ENCODE measurements around the gene ZFAND6.

Gene ZFAND6

DNA sequence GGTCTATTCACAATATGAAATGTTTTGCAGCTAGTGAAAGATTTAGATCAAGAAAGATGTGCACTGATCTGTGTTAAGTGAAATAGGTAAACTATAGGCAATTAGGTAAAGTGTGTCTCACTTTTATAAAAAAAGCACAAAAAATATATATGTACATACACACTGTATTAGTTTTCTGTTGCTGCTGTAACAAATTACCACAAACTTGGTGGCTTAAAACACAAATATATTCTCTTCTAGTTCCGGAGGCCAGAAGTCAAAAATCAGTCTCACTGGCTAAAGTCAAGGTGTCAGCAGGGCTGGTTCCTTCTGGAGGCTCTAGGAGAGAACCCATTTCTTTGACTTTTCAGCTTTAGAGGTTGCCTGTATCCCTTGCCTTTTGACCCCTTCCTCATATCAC, 104.4 kb downstream of the ZFAND6 start:
- DNase-seq (ENCODE audit: extremely low read depth in 1 of 2, low read depth in 1 of 2) = no peak

GRCh38 chr15:80167936-80168335, 108.5 kb downstream of the ZFAND6 start:
- no peak for DNase-seq (ENCODE audit: extremely low read depth in 1 of 2, low read depth in 1 of 2)

DNA sequence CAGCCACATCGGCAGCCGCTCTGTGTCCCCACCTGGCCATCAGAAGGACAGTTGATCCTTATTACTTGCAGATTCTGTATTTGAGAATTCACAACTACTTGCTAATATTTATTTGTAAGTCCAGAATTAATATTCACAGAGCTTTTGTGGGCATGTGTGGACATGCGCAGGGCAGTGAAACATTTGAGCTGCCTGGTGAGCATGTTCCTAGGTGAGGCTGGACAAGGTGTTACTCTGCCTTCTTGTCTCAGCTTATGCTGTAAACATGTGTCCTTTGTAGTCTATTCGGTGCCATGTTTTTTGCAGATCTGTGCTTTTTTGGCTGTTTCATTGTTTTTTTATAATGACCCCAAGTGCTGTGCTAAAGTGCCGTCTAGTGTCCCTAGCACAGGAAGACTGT, 108.9 kb downstream of the ZFAND6 start:
- DNase-seq (ENCODE audit: extremely low read depth in 1 of 2, low read depth in 1 of 2) = no peak

DNA sequence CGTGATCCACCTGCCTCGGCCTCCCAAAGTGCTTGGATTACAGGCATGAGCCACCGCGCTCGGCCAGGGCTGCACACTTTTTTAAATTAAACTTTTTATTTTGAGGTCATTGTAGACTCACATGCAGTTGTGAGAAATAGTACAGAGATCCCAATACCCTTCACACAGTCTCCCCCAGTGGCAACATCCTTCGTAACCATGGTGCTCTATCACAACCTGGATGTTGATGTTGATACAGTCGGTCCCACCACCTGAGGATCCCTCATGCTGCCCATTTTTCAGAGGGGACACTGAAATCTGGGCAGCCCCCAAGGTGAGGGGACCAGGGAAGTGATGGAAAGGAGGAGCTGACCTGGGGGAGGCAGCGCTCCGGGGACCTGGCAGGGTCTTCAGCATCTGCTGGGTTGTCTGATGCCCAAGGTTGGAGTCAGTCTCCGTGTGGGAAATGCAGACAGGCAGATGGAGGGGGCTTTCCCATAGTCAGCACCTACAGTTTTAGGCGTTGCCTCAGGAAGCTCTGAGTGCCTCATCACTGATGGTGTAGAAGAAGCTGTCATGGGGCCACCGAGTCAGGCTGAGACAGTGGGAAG, 110.4 kb downstream of the ZFAND6 start:
- DNase-seq (ENCODE audit: extremely low read depth in 1 of 2, low read depth in 1 of 2) = no peak

DNA sequence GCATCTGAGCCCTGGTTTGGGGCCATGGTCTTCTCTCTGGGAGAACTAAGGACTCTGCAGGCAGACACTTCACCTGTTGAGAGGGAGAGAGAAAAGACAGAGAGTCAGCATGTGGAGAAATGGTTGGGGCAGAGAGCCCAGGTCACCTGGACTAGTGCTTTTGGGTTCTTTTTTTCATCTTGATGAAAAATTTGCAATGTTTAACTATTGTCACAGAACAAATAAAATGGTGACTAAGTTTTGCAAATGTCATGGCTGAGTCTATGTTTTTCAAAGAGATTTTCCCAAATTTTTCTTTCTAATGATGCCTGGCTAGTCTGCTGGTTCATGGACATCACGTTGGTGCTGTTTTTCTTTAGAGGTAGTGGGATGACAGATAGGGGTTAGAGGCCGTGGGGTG, 111.1 kb downstream of the ZFAND6 start:
- DNase-seq (ENCODE audit: extremely low read depth in 1 of 2, low read depth in 1 of 2) = no peak

- DNase-seq (ENCODE audit: extremely low read depth in 1 of 2, low read depth in 1 of 2) = no peak
Measured at GRCh38 chr15:80171787-80172186, 112.3 kb downstream of the ZFAND6 start.

GRCh38 chr15:80172401-80172800, 112.9 kb downstream of the ZFAND6 start:
- no peak for DNase-seq (ENCODE audit: extremely low read depth in 1 of 2, low read depth in 1 of 2)

DNA sequence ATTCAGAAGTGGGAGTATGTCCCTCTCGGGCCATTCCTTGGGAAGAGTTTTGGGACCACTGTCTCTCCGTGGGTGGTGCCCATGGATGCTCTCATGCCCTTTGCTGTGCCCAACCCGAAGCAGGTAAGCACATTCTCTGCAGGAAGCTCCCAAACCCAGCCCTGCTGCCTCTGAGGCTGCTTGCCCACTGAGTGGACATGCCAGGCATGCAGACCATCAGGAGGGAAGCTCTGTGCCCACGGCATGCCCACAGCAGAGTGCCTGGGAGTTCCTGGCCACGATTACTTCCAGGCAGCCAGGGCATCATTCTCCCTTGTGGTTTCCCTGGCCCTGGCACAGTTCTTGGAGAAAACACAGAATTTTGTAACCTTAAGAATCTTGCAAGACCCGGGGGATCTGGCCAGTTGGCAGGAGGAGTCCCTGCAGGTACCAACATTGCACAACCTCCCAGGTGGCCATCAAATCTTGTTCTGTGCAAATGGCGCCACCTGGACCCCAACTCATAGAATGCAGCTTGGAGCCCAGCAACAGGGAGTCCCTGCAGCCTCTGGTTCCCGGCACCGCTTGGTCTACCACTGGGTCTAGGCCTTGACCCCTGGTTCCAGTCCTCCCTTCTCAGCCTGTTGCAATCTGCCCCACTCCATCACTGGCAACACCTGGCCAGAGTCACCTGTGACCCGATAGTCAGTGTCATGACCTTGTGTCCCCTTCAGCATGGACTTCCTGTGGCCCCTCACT, 113.7 kb downstream of the ZFAND6 start:
- peak in 1 of 2 donors; percentile 43 for DNase-seq (ENCODE audit: extremely low read depth in 1 of 2, low read depth in 1 of 2)

DNA sequence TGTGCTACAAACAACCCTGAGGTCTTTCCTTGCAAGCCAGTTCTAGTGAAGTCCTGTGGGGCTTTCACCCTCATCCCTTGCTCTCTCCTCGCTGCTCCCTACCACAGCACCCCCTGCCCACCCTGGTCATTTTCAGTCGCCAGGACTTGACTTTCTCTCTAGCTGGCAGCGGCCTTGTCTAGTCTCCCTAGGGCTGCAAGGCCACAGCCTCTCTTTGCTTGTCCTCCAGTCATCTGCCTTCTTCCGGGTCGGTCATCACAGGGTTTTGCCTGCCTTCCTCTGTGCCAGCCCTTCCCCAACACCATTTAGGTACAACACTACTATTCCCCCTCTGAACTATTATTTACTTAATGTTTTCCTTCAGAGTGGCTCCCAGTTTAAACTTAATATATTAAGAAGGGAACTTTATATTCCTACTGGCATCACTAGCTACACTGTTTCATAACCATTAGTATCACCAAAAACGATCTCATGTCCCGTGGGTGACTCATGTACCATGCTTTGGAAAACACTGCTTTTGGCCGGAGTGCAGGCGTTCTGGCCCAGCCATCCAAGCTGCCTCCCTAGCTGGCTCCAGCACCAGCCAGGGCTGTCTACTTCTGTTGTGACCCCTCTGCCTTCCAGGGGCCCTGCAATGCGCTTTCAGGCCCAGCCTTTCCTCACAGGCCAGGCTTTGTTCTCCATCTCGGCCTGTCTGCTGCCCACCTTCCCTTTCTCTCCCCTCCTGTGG, 114.7 kb downstream of the ZFAND6 start:
- DNase-seq (ENCODE audit: extremely low read depth in 1 of 2, low read depth in 1 of 2) = no peak

GRCh38 chr15:80175436-80175835, 116.0 kb downstream of the ZFAND6 start:
- DNase-seq (ENCODE audit: extremely low read depth in 1 of 2, low read depth in 1 of 2) = no peak

- no peak for DNase-seq (ENCODE audit: extremely low read depth in 1 of 2, low read depth in 1 of 2)
Measured at GRCh38 chr15:80176443-80176842, 117.0 kb downstream of the ZFAND6 start.

GRCh38 chr15:80177156-80177555, 117.7 kb downstream of the ZFAND6 start:
- no peak for DNase-seq (ENCODE audit: extremely low read depth in 1 of 2, low read depth in 1 of 2)

DNA sequence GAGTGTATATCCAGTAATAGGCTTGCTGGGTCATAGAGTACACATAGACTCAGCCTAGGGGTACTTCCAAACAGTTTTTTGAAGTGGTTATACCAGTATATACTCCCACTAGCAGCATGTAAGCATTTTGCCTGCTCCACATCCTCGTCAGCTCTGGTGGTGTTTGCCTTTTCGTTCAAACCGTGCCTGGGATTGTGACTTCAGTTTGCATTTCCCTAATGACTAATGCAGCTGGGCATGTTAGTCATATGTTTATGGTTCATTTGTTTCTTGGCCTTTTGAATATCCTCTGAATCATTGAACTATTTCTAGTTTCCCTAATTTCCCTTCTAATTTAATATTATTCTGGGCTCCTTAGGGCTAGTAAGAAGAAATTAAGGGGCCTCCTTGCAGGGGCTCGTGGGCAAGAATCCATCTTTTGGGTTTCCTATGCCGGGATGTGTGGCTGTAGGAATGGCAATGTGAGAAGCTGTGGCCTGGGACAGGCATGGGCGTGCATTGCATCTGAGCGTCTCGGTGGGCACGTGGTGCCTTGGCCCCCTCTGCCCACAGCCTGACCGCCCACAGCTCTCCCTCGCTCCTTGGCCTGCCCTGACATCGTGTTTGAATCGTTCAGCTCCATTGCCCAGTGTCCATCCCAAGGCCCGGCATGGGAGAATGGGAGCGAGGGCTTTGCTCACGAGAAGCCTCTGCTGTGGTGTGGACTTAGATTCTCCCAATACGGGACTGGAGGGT, 119.7 kb downstream of the ZFAND6 start:
- DNase-seq (ENCODE audit: extremely low read depth in 1 of 2, low read depth in 1 of 2) = no peak

- no peak for DNase-seq (ENCODE audit: extremely low read depth in 1 of 2, low read depth in 1 of 2)
Measured at GRCh38 chr15:80179935-80180334, 120.5 kb downstream of the ZFAND6 start.

DNA sequence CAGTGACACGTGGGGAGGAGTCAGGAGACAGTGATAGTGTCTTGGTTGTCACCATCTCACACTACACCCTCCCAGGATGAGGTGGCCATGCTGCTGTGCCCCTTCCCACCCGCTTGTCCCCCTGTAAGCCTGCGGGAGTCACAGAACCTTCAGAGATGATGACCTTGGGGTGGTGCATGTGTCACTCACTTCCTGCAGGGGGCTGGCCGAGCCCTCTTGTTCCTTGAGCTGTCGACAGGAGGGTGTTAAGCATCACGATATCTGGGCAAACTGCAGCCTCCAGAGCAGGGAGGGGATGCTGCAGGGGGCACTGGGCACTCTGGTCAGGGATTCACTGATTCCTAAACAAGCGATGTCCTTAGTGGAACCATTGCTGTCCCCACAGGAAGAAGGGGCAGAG, 121.0 kb downstream of the ZFAND6 start:
- DNase-seq (ENCODE audit: extremely low read depth in 1 of 2, low read depth in 1 of 2) = no peak

GRCh38 chr15:80180986-80181385, 121.5 kb downstream of the ZFAND6 start:
- no peak for DNase-seq (ENCODE audit: extremely low read depth in 1 of 2, low read depth in 1 of 2)

- no peak for DNase-seq (ENCODE audit: extremely low read depth in 1 of 2, low read depth in 1 of 2)
Measured at GRCh38 chr15:80182611-80183261, 123.3 kb downstream of the ZFAND6 start.

DNA sequence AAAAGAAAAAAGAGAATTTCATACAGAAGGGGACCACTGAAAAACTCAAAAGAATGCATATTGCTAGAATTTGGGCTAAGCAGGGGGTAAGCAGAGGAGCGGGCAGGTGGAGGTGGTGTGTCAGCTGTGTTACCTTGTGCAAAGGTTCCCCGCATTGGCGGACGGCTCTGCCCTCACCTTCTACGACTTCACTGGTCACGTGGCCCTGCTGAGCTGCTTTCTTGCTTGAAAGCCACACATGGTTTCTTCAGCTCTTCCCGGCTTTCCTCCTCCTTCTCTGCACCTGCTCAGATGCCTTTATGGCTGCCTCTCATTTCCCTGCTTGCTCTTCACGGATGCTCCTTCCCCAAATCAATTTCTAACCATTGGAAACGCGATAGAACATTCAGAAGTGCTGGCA, 123.8 kb downstream of the ZFAND6 start:
- DNase-seq (ENCODE audit: extremely low read depth in 1 of 2, low read depth in 1 of 2) = no peak

DNA sequence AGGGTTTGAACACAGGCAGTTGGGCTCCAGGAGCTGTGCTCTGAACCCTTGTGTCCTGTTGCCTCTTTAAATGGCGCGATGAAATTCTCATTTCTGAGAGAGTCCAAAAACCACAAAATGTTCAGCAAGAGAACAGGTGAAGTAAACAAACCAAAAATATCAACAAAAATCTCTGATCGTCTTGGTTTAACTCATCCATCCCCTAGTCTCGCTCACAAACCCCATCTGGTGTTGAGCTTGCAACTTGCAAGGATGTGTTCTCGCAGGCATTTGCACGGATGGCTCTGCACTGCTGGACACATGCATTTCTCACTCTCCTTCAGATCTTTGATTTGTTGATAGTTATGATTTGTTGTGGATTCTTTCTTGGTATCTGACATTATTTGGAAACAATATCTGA, 124.4 kb downstream of the ZFAND6 start:
- DNase-seq (ENCODE audit: extremely low read depth in 1 of 2, low read depth in 1 of 2) = no peak

DNA sequence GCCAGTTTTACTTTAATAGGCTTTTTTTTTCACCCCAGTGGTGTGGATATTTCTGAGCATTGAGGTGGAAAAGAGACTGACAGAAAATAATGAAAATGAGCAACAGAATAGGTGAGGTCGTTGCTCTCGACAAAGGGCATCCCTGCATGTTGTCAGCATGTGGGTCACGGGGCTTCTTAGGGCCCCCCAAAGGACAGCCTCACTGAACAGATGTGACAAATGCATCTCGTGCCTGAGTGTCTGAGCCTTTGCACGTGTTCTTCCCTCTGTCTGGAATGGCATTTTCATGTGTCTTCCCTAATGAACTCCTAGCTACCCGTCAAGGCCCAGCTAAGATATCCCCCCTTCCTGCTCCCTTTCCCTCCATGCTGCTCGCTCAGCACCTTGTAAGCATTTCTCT, 125.1 kb downstream of the ZFAND6 start:
- no peak for DNase-seq (ENCODE audit: extremely low read depth in 1 of 2, low read depth in 1 of 2)

- DNase-seq (ENCODE audit: extremely low read depth in 1 of 2, low read depth in 1 of 2) = no peak
Measured at GRCh38 chr15:80185152-80185551, 125.7 kb downstream of the ZFAND6 start.

Measured in activated CD8-positive, alpha-beta memory T cell treated with anti-CD3 and anti-CD28 coated beads for 1 hour (primary cell).